HG03575 (cell line): ENCODE results near the gene ZNF440.
"Not testable (repeated sequence)": the region's sequence is repeated elsewhere in the genome, so short reads cannot be mapped to it uniquely, and the experiment has no call there.

Experiments used
- ATAC-seq: cut with Tn5 transposase; IDR thresholded peaks from one replicate; pipeline ENCODE4 v1.9.1; 2021; ENCODE audit not compliant: unreplicated experiment, insufficient number of reproducible peaks, low FRiP score; ENCODE audit errors: extremely low read depth

Gene ZNF440

DNA sequence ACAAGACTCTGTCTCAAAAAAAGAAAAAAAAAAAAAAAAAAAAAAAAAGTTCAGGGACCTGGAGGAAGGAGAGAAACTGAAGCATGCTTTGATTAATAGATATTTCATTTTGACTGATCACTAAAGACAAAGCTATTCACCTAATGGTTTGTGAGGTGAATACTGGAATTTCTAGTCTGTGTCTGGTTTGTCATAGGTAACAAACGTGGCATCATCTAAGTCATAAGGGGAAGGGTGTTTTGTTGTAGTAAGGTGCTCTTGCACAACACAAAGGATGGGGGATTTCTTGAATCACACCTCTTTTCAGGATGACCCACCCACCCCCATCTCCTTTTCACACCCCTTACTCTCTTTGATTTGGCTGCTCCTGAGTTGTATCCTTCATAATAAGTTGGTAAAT lies 59.7 kb downstream of the ZNF440 start:
- ATAC-seq: no peak

DNA sequence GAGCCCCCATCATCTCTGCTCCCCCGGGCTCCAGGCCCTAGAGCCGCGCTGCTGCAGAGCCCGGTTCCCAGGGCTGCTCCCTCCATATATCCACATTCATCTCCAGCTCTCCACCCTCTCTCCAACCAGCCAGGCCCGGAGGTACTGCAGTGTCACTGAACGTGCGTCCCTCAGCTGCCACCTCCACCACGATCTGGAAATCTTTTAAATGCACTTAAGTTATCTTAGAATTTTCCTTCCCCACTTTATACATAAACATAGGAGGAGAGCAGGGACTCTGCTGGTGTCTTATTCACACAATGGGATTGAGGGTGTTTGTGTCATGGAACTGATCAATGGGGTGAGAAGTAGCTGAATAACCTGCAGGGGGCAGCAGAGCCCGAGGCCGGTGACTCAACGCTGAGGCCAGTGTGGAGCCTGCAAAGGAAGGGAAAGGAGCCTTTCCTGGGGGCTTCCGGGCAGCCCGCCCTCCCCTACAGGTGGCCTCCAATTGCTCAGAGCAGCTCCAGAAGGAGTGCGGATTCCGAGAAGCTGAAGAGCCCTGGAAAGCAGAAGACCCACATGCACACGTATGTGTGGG lies 65.7 kb downstream of the ZNF440 start:
- ATAC-seq: not testable (repeated sequence)

DNA sequence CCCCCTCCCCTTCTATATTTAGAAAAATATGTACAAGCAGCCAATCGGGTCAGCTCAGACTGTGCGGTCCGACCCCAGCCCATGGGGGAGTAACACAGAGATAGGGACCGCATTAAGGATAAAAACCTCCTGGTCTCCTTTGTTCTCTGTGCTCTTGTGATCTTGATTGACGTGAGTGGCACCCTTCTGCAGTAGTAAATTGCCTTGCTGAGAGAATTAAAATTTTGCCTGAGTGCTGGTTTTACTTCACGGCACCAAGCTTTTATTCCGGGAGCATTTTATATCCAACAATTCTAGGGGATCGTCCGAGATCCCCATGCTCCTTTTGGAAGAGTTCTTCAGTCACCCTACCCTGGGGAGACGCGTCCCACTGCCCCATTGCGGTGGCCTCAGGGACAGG lies 66.5 kb downstream of the ZNF440 start:
- no peak for ATAC-seq

DNA sequence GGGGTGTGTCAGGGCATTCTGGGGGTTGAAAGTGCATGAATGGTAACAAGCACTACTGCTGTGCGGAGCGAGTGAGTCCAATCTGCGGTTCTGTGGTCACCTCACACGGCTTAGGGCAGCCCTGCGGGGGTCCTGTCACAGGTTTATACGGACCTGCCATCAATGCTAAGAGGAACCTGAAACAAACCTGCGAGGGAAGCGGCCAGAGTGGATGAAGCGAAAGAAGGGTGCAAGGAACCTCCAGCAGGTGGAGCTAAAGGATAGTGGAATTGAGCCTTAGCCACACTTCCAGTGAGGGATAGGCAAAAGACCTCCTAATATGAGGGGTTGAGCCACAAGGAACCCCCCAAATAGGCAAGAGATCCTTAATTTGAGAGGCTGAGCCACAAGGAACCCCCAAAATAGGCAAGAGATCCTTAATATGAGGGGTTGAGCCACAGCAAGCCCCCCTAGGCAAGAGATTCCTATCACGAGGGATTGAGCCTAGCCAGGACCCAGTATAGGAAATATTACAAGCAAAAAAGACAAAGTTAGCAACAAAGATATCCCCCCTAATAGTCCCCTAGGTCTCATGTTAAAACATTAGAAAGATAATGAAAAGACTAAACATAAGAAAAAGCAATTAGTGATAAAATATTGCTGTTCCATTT lies 67.2 kb downstream of the ZNF440 start:
- no peak for ATAC-seq

DNA sequence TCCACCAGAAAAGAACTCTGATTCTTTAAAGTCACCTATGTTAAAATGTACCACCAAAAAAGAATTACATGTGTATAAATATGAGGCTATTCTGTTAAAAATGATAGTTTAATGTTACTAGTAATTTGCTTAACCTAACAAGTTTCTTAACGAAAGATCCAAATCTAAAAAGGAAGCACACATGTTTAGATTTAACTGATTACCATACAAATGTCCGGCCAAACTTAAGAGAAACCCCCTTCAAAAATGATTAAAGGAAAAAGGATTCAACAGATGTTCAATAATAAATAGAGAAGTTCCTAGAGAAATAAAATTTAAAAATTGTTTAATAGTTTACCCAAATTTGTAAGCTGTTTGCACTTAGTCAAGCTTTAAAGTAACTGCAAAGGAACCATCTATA lies 68.5 kb downstream of the ZNF440 start:
- no peak for ATAC-seq
